ENCODE data around the gene GPLD1. TPM values are rescaled to one million over a fixed set of nuclear protein-coding genes. Genes with fewer than 3 reads are reported as not detected.

The GPLD1 gene
- total RNA-seq, 1 donor from 2014 or later: 0.48 TPM

Other genes with a start within 250 kb of the GPLD1 start
- not detected in 2 replicates for gene DCDC2, start 131.5 kb downstream of the GPLD1 start, total RNA-seq
- gene MRS2, start 86.6 kb downstream of the GPLD1 start, total RNA-seq: 30.5 and 31.1 TPM in 2 replicates
- gene ALDH5A1, start 5.4 kb upstream of the GPLD1 start, total RNA-seq: 11.4 and 12.3 TPM in 2 replicates
- gene KIAA0319, start 156.6 kb upstream of the GPLD1 start, total RNA-seq: not detected in 2 replicates
- 45.6 and 47.0 TPM in 2 replicates for gene TDP2, start 177.3 kb upstream of the GPLD1 start, total RNA-seq
- 30.2 and 36.6 TPM in 2 replicates for gene ACOT13, start 177.5 kb upstream of the GPLD1 start, total RNA-seq
- 117 and 122 TPM in 2 replicates for gene C6orf62, start 229.6 kb upstream of the GPLD1 start, total RNA-seq

Data from activated T-helper 2 cell treated with anti-CD3 and anti-CD28 coated beads, Interferon-gamma antibody, Interleukin-2, Interleukin-4, amounts not matched to agents 10 μg/mL and 5 μg/mL and 100 μg/mL, durations not matched to agents 14 hours and 24 hours and 36 hours (primary cell).